IPS-20b (cell line): Measurements from ENCODE around the gene INCA1.

Source experiments
- H3K27ac ChIP-seq: one replicate; pipeline ENCODE4 v1.5.1; 2013; ENCODE audit warnings: low read length
- H3K27me3 ChIP-seq: 2 replicates; pipeline ENCODE4 v1.6.1; 2013; ENCODE audit warnings: mild to moderate bottlenecking, low read length, inconsistent platforms; ENCODE audit not compliant: insufficient read depth
- H3K36me3 ChIP-seq: 2 replicates; pipeline ENCODE4 v1.6.1; 2013; ENCODE audit warnings: low read depth, mild to moderate bottlenecking, inconsistent platforms, low read length, moderate library complexity; ENCODE audit not compliant: insufficient read depth
- H3K4me1 ChIP-seq: 2 replicates; pipeline ENCODE4 v1.6.1; 2013; ENCODE audit warnings: mild to moderate bottlenecking, control low read depth, inconsistent platforms, low read length, moderate library complexity; ENCODE audit not compliant: insufficient read depth
- H3K4me3 ChIP-seq: 2 replicates; pipeline ENCODE4 v1.5.1; 2013; ENCODE audit warnings: mild to moderate bottlenecking, low read length, inconsistent platforms
- H3K9ac ChIP-seq: 2 replicates; pipeline ENCODE4 v1.6.1; 2013; ENCODE audit warnings: low read depth, mild to moderate bottlenecking, inconsistent platforms, low read length, moderate library complexity
- H3K9me3 ChIP-seq: 2 replicates; pipeline ENCODE4 v1.6.1; 2013; ENCODE audit warnings: mild to moderate bottlenecking, low read depth, low read length, inconsistent platforms; ENCODE audit not compliant: insufficient read depth

Gene INCA1

DNA sequence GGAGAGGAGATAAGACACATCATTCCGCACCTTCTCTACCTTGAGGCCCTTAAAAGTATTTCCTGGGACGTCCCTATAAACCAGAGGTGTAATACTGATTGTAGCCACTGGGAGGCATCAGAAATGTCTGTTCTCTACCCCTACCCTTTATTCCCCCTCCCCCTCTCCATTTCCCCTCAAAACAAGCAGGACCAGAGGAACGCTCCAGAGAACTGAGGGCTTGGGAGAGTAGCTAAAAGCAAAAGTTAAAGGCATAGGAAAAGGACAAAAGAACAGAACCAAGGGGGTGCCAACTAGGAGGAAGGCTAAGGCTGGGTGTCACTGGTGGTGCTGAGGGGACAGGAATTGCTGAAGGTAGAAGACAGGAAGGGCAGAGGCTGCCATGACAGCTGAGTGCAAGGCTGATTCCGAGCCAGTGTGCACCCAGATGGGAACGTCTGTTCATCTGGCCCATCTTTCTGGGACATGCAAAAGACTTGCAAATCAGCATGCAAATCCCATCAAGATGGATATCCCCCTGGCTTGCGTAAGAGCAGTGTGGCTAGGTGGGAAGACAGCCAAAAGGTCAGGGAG is 16.6 kb downstream of the INCA1 start:
- no peak overlapping the region; the same call in 1 of the 2 replicates for H3K9ac ChIP-seq
- 0 out of 2 replicates have a peak, but pooled peaks cover 3% of the 10 kb centered on the region for H3K4me1 ChIP-seq
- no peaks in the 10 kb centered on the region for H3K36me3 ChIP-seq
- H3K4me3 ChIP-seq = no peak overlapping the region
- peaks cover 44% of the 10 kb centered on the region for H3K27me3 ChIP-seq
- no peak overlapping the region for H3K27ac ChIP-seq
- H3K9me3 ChIP-seq = no peaks in the 10 kb centered on the region

GRCh38 chr17:4978726-4979125 is 18.6 kb downstream of the INCA1 start:
- peaks cover 60% of the 10 kb centered on the region for H3K27me3 ChIP-seq
- no peaks in the 10 kb centered on the region for H3K9me3 ChIP-seq
- no peaks in the 10 kb centered on the region for H3K36me3 ChIP-seq
- H3K4me1 ChIP-seq = 0 out of 2 replicates have a peak, but pooled peaks cover 3% of the 10 kb centered on the region
- H3K27ac ChIP-seq = no peak overlapping the region
- H3K4me3 ChIP-seq = no peak overlapping the region
- no peak overlapping the region for H3K9ac ChIP-seq

DNA sequence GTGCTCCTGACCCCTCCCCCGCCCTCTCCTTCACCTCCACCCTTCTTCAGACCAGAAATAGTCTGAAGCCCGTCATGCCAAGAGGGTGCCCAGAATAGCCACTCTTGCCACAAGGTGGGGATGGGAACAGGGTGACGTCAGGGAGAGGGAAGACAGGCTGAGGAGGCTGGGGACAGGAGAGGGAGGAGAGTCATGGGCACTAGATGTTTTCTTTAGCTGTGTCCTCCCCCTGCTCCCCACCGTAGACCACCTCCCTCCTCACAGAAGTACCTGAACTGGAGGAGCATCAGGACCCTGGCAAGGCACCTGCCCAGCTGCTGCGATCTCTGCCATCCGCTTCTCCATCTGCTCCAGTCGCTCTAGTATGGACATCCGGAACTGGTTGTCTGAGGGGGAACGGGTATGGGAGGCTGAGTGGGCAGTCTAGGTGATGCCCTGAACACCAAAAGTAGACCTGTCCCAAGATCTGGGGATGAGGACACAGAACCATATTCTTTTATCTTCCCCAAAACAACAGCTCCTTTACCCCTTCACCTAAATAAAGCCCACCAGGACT is 23.1 kb downstream of the INCA1 start:
- H3K36me3 ChIP-seq = peaks cover 16% of the 10 kb centered on the region; the same call in 1 of the 2 replicates
- H3K27ac ChIP-seq = no peak overlapping the region
- H3K9ac ChIP-seq = no peak overlapping the region

DNA sequence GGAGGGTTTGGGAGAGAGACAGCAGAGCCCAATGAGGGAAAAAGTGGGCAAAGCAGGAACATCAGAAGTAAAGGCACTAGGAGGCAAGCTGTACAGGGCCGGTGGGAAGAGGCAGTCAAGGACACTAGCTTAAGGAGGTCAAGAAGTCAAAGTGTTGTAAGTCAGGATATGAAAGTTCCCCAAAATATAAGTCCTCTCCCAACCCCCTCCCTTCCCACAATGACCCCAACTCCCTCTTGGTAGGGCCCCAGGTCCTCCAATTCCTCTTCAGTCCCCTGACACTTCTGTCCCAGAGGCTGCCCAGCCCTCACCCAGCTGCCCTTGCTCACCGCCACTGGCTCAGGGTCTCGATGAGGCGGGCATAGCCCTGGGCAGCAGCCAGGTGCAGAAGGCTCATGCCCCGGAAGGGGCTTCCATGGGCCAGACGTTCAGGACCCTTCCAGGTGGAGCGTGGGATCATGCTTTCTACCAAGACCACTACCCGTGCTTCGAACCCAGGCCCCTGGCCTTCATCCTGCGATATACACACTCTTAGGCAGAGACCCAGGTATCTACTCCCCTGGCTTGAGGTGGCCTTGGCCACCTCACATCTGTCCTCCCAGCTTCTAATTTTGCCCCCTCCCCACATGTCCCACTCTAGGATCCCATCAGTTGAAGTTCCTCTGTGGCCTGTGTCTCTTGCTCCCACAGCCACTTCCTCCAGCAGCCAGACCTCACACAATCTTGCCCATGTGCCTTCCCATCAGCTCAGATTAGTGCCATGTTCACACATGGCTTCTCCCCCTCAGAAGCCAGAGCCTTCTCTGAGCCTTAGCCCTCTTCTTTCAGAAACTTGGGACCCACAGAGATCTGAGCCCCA is 23.8 kb downstream of the INCA1 start:
- Histone ChIP-seq H3K27me3 (peaks cover 80% of the 10 kb centered on the region), H3K9ac (no peak overlapping the region), H3K36me3 (peaks cover 16% of the 10 kb centered on the region; the same call in 1 of the 2 replicates), H3K4me3 (no peak overlapping the region), H3K9me3 (no peaks in the 10 kb centered on the region), H3K4me1 (peaks cover 7% of the 10 kb centered on the region), H3K27ac (no peak overlapping the region)

More for the DNA sequence above, 23.1 kb downstream of the INCA1 start:
- Histone ChIP-seq H3K27me3 (peaks cover 86% of the 10 kb centered on the region), H3K9me3 (no peaks in the 10 kb centered on the region), H3K4me3 (no peak overlapping the region), H3K4me1 (peaks cover 7% of the 10 kb centered on the region)

- Histone ChIP-seq H3K9me3 (no peaks in the 10 kb centered on the region), H3K4me3 (no peak overlapping the region), H3K36me3 (peaks cover 16% of the 10 kb centered on the region; the same call in 1 of the 2 replicates), H3K4me1 (peaks cover 7% of the 10 kb centered on the region), H3K9ac (no peak overlapping the region), H3K27me3 (peaks cover 73% of the 10 kb centered on the region), H3K27ac (no peak overlapping the region)
Observed at GRCh38 chr17:4972752-4973151, 24.6 kb downstream of the INCA1 start.

- Histone ChIP-seq H3K9ac (no peak overlapping the region), H3K27ac (no peak overlapping the region), H3K9me3 (no peaks in the 10 kb centered on the region), H3K4me3 (no peak overlapping the region), H3K4me1 (peaks cover 7% of the 10 kb centered on the region), H3K27me3 (peaks cover 69% of the 10 kb centered on the region), H3K36me3 (peaks cover 16% of the 10 kb centered on the region; the same call in 1 of the 2 replicates)
Observed at GRCh38 chr17:4972322-4972721, 25.0 kb downstream of the INCA1 start.

GRCh38 chr17:4971826-4972225 is 25.5 kb downstream of the INCA1 start:
- Histone ChIP-seq H3K9ac (no peak overlapping the region), H3K36me3 (peaks cover 16% of the 10 kb centered on the region; the same call in 1 of the 2 replicates), H3K4me3 (no peak overlapping the region), H3K27ac (no peak overlapping the region), H3K9me3 (no peaks in the 10 kb centered on the region), H3K4me1 (peaks cover 7% of the 10 kb centered on the region), H3K27me3 (peaks cover 64% of the 10 kb centered on the region)

- H3K4me3 ChIP-seq = no peak overlapping the region
- peaks cover 12% of the 10 kb centered on the region for H3K4me1 ChIP-seq
- no peak overlapping the region for H3K9ac ChIP-seq
- H3K9me3 ChIP-seq = no peaks in the 10 kb centered on the region
- peaks cover 19% of the 10 kb centered on the region for H3K36me3 ChIP-seq
- H3K27me3 ChIP-seq = peaks cover 48% of the 10 kb centered on the region
- H3K27ac ChIP-seq = no peak overlapping the region
Observed at GRCh38 chr17:4970273-4970672, 27.0 kb downstream of the INCA1 start.

- H3K27ac ChIP-seq = no peak overlapping the region
- H3K4me1 ChIP-seq = peaks cover 12% of the 10 kb centered on the region
- peaks cover 42% of the 10 kb centered on the region for H3K27me3 ChIP-seq
- peak overlapping the region; percentile 91 for H3K4me3 ChIP-seq
- H3K9ac ChIP-seq = peak overlapping the region; percentile 96; the same call in 1 of the 2 replicates
- H3K36me3 ChIP-seq = peaks cover 21% of the 10 kb centered on the region
- no peaks in the 10 kb centered on the region for H3K9me3 ChIP-seq
Observed at GRCh38 chr17:4969551-4970173, 27.7 kb downstream of the INCA1 start.

DNA sequence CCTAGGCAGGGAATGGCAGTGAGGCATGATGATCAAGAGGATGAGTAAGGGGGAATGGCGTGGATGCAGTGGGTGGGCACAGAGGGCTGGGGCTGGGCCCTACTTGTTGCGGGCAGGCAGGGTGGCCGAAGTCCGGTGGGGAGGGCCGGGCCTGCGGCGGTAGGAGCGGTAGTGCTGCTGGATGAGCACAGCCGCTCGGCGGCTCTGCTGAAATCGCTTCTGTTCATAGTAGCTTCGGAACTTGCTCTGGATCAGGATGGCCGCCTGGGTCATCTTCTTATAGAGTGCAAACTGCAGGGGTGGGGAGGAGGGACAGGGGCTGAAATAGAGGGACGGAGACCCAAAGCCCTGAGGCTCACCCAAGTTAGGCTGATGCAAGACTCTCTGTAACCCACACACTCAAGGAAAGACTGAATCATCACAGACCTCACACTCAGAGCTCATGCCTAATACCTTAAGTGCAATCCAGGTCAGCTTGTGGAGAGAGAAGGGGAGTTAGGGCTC is 28.2 kb downstream of the INCA1 start:
- peaks cover 12% of the 10 kb centered on the region for H3K4me1 ChIP-seq
- H3K4me3 ChIP-seq = peak overlapping the region; percentile 91
- H3K9ac ChIP-seq = peak overlapping the region; percentile 96
- peaks cover 36% of the 10 kb centered on the region for H3K27me3 ChIP-seq
- no peaks in the 10 kb centered on the region for H3K9me3 ChIP-seq
- peak overlapping the region; percentile 86 for H3K27ac ChIP-seq
- H3K36me3 ChIP-seq = peaks cover 21% of the 10 kb centered on the region

DNA sequence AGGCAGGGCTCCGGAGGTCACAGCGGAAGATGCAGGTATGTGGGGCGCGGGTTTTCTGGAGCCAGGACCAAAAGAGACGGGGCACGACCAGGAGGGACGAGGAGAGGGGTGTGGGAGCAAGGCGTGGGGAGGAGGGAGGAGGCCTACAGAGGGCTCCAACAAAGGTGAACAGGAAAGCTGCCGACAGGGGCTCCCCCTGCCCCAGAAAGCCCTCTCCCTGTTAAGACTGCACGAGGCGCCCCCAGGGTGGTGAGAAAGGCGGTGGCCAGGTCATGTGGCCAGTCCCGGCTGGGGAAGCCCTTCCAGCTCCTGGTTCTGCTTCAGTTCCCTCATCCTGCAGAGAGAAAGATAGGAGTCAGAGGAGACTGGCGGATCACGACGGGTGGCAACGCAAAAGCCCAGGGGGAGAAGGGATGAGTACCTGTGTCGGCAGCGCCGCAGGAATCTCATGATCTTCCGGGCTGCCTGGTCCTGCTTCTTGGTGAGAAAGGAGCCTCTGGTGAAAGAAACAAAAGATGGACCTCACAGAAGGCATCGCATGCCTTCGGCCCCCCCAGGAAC is 28.8 kb downstream of the INCA1 start:
- Histone ChIP-seq H3K36me3 (peaks cover 21% of the 10 kb centered on the region), H3K4me1 (peaks cover 12% of the 10 kb centered on the region), H3K4me3 (peak overlapping the region; percentile 91), H3K27me3 (peaks cover 31% of the 10 kb centered on the region; the same call in 1 of the 2 replicates), H3K9ac (peak overlapping the region; percentile 96), H3K27ac (peak overlapping the region; percentile 86), H3K9me3 (no peaks in the 10 kb centered on the region)
